CD4-positive, alpha-beta T cell treated with Interleukin-1 beta for 1 hour (primary cell): ENCODE results near the gene OSBPL9.

ENCODE experiments used
- DNase-seq, 2 donors: peaks; one replicate each; pipeline ENCODE4 v3.0.0-alpha.2; 2020 to 2022

The OSBPL9 gene

DNA sequence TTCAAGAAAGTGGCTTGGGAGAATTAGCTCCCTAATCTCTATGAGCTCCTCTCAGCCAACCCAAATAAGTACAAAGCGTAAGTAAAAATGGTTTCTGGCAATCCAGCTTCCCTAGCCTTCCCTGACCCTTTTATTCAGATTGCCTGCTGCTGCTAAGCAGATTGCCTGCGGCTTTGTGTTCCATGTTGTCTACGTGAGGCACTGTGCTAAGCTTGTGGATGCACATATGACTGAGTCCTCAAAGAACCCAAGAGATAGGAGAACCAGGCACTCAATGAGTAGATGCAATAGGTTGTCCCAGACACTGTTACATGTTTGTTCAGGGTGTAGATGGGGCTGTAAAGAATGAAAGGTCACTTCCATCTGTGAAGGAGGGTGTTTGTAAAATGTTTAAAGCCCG is 6.3 kb upstream of the OSBPL9 start:
- DNase-seq: no peak

DNA sequence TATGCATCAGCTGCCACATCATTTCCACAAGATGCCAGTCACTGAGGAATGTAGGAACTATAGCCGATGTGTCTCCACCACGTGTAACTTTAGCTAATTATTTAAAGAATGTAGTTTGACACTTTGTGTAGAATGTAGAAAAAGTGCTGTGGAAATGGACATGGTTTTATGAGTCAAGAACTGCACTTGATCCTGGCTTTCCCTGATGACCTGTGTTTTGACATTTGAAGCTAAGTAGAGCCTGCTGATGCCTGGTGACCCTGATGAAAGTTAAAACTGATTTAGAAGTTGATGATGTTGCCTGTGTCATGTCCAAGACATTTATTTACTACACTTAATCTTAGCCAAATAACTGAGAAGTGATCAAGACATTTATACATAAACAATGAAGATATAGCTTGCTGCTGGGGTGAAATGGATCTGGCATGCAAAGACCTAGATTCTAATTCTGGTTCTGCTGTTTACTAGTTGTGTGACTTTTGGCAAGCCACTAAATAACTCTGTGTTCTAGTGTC is 4.4 kb upstream of the OSBPL9 start:
- no peak for DNase-seq

DNA sequence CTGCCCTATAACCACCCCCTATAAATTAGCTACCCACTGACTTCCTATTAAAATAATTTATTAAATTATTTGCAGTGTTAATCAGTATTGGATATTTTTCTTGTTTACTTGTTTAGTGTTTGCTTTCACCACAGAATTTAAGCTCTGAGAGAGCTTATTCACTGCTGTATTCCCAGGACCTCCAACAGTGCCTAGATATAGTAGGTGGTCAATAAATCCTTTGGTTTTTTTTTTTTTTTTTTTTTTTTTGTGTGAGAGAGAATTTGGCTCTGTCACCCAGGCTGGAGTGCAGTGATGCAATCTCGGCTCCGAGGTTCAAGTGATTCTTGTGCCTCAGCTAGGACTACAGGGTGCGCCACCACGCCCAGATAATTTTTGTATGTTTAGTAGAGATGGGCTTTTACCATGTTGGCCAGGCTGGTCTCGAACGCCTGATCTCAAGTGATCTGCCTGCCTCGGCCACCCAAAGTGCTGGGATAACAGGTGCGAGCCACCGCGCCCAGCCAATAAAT is 1.1 kb upstream of the OSBPL9 start:
- no peak for DNase-seq

DNA sequence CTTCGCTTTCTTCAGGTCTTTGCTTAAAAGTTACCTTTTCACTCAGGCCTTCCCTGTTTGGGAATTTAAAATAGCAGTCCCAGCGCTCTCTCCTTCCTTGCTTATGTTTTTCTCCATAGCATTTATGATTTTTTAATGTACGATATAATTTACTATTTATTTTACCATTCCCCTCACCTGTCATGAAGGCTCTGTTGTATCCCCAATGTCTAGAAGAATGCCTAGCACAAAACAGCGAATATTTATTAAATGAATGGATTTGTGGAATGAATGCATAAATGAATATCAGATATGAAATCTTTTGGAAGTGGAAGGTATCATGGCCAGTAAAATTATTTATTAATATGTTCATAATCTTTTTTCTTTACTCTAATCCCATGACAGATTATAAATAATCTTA is 402 bp upstream of the OSBPL9 start:
- no peak for DNase-seq

DNA sequence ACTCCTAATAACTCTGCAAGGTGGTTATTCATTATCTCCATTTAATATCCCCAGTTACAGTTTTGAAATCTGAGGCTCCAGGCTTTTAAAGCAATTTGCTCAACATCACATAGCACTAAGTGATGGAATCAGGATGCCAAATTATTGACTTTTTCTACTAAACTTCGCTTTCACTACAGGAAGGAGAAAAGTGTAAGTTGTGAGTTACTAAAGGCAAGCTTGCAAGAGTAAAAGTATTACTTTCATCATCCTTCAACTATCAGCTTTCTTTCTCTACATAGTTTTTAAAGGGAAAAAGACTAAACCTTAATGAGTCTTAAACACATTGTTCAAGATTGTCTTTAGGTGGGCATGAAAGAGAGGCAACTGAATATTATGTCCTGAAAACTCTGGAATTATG is 1.8 kb downstream of the OSBPL9 start:
- DNase-seq: no peak

DNA sequence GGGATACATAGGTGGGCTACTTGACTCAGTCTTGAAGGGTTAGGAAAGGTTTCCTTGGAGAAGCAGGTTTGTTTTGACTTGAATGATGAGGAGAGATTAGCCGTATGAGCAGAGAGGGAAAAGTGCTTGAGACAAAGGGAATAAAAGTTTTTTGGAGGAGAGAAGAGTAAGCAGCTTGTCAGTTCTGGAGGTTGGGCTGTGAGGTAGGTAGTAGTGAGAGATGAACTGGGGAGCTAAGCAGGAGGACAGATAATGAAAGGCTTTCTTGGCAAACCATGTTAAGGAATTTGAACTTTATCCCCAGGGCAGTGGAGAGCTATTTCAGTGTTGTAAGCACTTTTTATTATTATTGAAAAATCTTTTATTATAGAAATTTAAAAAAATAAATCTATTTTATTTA is 3.6 kb downstream of the OSBPL9 start:
- DNase-seq: no peak

DNA sequence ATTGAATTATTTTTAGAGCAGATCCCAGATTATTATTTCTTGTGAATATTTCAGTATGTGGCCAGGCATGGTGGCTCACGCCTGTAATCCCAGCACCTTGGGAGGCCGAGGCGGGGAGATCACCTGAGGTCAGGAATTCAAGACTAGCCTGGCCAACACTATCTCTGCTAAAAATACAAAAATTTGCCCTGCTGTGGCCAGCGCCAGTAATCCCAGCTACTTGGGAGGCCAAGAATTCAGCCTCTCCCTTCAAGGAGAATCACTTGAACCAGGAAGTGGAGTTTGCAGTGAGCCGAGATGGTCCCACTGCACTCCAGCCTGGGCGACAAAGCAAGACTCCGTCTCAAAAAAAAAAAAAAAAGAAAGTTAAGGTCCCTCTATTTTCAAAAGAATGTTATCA is 4.3 kb downstream of the OSBPL9 start:
- no peak for DNase-seq

DNA sequence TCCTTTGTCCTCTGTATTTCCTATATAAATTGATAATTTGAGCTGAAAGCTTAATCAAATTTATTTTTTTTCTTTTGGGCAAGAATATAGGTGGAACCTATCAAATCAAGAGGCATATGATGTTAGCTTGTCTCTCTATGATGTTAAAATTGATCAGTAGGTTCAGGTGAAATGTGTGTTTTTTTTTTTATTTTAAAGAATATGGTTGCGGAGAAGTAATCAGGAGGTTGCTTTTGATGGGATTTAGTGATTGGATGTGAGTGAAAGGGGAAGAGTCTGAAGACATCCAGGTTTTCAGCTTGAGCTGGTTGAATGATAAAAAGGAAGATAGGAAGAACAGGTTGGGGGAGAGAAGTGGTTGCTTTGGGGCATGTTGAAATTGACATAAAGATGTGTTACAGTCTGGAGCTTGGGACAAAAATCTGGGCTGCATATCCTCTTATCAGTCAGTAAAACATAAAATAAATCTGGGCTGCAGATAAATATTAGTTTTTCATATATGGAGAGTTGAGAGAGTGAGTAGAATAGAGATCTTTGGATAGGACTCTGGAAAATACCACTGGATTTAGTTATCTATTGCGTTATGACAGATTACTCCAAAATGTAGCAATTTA is 5.1 kb downstream of the OSBPL9 start:
- no peak for DNase-seq

DNA sequence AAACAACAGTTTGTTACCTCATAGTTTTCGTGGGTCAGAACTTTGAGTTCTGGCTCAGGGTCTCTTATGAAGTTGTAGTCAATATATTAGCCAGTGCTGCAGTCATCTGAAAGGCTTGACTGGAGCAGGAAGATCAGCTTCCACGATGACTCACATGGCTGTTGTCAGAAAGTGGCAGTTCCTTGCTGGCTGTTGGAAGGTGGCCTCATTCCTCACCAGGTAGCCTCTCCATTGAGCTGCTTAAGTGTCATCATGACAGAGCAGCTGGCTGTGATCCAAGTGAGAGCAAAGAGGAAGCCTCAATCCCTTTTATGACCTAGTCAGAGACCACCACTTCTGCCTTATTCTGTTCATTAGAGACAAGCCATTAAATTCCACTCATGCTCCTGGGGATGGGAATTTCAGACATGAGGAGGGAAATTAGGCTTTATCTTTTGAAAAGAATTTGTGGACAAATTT is 5.6 kb downstream of the OSBPL9 start:
- DNase-seq: peak in 1 of 2 donors; percentile 54

DNA sequence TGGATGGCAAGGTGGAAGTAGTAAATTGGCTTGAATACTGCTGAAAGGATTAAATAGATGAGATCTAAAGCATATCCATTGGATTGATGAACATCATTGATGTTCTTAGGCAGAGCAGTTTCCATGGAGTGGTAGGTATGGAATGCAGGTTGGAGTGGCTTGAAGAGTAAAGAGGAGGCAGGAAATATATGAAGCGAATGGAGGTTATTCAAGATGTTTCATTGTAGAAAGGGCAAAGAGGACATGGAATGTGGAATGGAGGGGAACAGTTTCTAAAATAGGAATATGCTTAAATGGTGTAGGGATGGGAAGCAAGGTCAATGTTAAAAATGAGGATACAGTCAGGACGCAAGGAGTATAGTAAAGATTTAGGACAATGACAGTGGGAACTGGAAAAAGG is 6.1 kb downstream of the OSBPL9 start:
- DNase-seq: no peak

DNA sequence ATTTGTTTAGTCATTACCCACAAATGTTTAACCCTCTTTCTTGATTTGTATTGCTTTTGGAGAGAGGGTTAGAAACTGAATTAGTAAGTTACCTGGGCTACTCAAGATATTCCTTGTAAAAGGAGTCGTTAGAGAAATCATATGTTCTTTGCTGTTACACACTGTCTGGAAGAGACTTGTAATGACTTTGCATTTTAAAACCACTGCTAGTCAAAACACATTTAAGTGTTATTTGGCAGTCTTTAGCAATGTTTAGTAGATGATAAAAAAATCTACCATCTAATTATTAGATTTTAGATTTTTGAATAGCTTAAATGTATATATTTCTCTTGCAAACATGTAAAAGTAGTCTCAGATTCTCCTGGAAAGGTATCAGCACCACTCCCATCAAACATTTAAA is 6.6 kb downstream of the OSBPL9 start:
- DNase-seq: no peak

DNA sequence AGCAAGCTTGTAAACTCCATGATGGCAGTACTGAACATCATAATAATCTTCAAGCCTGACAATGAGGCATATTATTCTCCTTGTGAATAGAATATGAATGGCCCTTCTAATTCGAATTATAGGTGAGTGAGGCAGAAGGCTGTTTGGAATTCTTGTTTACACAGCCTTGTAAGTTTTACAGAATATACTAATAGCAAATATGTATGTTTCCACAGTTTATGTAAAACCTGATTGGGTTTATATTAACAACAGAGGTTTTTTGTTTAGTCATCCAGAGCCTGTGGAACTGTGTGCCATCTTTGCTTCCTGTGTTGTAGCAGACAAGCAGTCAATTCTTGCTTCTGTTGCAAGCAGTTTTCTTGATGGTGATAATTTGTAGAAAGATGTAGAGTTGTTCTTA is 8.0 kb downstream of the OSBPL9 start:
- DNase-seq: no peak

DNA sequence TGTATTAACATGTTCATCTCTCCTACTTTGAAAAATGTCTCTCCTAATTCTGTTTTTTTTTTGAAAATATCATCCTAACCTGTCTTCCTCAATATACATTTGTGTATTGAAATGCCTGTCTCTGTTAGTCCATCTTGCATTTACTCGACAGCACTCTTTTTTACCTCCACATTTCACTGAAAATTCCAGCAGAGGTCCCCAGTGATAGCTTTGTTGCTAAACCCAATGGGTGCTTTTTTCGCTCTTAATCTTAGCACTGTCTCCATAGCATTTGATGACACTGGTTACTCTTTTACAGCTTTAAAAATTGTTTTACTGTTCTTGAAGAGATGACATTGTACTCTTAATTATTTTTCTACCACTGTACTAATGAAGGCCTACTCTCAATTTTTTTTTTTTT is 10.8 kb downstream of the OSBPL9 start:
- DNase-seq: peak in 1 of 2 donors; percentile 11

DNA sequence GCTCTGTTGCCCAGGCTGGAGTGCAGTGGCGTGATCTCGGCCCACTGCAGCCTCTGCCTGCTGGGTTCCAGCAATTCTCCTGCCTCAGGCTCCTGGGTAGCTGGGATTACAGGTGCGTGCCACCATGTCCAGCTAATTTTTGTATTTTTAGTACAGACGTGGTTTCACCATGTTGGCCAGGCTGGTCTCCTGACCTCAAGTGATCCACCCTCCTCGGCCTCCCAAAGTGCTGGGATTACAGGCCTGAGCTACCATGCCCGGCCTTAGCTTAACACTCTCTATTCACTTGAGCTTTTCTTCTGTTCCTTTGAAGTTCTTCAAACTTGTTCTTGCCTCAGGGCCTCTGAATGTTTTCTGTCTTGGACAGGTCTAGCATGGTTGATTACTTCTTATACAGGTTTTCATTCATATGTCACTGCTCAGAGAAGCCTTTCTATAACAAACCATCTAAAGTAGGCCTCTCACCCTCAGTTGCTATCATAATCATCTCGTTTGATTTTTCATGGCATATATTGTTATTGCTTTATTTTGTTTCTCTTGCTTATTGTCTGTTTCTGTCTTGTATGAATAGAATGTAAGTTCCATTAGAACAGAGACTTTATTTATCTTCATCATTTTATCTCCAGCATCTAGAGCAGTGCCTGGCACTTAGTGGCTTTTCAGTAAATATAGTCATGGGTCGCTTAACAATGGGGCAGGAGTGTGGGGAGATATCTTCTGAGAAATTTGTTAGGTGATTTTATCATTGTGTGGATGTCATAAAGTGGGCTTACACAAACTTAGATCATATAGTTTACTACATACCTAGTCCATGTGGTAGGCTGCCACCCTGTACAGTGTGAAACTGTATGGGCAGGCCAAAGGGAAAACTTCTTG is 12.1 kb downstream of the OSBPL9 start:
- DNase-seq: no peak

DNA sequence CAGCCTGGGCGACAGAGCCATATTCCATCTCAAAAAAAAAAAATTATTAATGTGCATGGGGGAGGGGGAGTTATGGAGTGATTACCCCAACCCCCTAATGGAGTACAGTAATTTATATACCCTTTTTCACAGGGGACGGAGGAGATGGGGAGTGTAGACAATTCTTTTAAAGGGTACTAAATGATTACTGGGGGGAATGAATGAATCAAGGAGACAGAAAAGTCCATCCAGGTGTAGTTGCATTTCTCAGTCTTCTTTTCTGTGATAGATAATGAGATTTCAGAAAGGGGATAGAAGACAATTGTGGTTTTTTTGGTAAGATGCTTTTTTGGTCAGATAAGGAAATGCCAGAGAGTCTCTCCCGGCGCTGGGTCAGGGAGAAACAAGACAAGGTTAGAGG is 13.0 kb downstream of the OSBPL9 start:
- no peak for DNase-seq

DNA sequence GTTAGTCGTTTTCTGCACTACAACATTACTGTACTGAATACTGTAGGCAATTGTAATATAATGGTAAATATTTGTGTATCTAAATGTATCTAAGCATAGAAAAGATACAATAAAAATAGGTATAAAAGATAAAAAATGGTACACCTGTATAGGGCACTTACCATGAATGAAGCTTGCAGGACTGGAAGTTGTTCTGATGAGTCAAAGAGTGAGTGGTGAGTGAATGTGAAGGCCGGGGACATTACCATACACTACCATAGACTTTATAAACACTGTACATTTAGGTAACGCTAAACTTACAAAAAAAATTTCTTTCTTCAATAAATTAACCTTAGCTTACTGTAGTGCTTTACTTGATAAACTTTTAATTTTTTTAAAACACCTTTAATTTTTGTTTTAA is 13.5 kb downstream of the OSBPL9 start:
- DNase-seq: no peak

DNA sequence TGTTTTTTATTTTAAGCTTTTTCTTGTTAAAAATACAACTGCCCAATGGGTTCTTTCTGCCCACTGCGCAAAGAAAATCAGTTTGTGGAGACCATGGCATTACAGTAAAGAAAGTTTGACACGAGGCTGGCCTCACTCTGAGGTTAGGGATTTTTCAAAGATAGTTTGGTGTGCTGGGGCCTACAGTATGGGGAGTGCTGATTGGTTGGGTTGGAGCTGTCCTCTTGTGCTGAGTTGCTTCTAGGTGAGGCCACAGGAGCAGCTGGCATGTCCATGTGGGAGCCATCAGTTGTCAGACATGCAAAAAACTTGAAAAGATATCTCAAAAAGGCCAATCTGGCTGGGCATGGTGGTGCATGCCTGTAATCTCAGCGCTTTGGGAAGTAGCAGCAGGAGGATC is 14.0 kb downstream of the OSBPL9 start:
- DNase-seq: no peak

DNA sequence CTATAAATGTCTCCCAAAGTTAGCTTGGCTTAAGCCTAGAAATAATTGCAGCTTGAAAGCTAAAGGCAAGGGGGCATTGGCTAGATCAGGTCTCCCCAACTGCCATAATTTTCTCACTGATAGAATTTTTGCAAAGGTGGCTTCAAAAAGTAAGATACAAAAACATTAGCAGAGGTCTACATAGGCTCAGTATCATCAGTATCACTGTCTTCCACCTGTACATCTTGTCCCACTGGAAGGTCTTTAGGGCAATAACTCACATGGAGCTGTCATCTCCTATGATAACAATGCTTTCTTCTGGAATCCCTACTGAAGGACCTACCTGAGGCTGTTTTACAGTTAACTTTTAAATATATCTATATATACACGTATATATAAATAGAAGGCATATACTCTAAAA is 14.9 kb downstream of the OSBPL9 start:
- DNase-seq: no peak

DNA sequence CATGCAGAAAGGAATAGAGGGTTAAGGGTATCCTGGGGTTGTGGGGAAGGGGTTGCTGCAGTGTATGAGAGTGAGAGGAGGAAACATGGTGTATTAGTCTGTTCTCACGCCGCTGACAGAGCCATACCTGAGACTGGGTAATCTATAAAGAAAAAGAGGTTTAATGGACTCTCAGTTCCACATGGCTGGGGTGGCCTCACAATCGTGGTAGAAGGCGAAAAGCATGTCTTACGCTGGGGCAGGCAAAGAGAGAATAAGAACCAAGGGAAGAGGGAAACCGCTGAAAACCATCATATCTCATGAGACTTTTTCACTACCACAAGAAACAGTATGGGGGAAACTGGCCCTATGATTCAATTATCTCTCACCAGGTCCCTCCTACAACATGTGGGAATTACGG is 17.7 kb downstream of the OSBPL9 start:
- DNase-seq: no peak

DNA sequence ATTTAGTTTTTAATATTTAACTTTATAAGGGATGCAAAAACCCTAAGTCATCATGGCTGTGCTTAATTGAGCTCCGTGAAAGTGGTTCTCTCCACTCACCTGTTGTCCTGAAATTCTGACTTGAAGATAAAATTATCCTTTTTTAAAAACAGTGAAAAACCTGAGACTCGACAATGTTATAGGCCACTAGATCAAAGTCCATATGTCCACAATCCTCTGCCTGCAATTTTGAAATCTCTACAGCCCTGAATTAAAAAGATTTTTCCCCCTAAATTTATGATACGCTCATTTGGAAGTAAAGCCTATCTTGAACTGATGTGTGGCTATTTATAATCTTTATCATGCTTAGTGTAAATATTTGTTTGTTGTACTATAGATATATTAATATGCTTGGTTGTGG is 18.7 kb downstream of the OSBPL9 start:
- no peak for DNase-seq

DNA sequence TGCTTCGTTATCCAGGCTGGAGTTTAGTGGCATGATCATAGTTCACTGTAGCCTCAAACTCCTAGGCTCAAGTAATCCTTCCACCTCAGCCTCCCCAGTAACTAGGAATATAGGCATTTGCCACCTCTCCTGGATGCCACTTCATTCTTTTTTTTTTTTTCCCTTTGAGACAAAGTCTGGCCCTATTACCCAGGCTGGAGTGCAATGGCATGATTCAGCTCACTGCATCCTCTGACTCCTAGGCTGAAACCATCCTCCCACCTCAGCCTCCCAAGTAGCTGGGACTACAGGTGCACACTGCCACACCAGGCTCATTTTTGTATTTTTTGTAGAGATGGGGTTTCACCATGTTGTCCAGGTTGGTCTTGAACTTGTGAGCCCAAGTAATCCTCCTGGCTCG is 19.3 kb downstream of the OSBPL9 start:
- no peak for DNase-seq

DNA sequence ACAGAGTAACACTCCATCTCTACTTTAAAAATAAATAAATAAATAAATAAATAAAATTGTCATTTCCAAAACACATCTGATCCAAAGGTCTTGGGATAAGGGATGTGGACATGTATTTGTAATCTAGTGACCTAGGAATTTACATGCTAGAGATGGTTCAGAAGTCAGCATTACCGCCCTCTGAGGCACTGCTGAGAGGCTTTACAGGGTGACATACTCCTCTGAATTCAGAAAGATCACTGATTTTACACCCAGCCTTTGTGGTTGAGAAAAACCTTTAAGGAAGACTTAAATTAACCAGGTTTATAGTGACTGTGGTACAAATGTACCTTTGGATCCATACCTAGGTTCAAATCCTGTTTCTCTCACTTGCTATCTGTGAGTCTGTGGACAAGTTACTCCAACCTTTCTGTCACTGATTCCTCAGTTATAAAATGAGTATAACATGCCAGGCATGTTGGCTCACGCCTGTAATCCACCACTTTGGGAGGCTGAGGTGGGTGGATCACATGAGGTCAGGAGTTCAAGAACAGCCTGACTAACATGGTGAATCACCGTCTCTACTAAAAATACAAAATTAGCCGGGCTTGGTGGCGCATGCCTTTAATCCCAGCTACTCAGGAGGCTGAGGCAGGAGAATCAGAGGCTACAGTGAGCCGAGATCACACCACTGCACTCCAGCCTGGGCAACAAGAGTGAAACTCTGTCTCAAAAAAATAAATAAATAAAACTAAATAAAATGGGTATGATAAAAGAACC is 20.1 kb downstream of the OSBPL9 start:
- DNase-seq: no peak

DNA sequence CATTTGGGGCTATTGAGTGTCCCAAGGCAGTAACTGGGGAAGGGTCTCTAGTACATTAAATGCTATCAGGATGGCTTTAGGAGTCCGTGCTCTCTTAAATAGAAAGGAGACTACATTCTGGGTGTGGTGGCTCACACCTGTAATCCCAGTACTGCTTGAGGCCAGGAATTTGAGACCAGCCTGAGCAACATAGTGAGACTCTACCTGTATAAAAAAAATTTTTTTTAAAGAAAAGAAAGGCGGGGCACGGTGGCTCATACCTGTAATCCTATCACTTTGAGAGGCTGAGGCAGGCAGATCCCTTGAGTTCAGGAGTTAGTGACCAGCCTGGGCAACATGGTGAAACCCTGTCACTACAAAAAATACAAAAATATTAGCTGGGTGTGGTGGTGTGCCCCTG is 21.5 kb downstream of the OSBPL9 start:
- DNase-seq: no peak
